ENCODE data around the gene IQCF5.

- TF ChIP-seq CTCF (IDR thresholded peaks at IDR 0.05; ENCODE audit: low read depth, low read length, missing input control) (no peak), FOXA1 (IDR thresholded peaks at IDR 0.05) (no peak)
Observed at GRCh38 chr3:51894939-51895338, 19.5 kb upstream of the IQCF5 start.
